AG09319 (cell line): ENCODE data around the gene C19orf44.

Experiments used
- DNase-seq: peaks from one replicate; pipeline ENCODE4 v3.0.0-alpha.2; 2010; ENCODE audit warnings: low read depth; ENCODE audit errors: extremely low read depth
- TF ChIP-seq, protein P1 (sequence below): IDR thresholded peaks from 2 replicates; pipeline ENCODE4 v1.5.1; 2011; ENCODE audit warnings: low read depth, mild to moderate bottlenecking, inconsistent platforms, low read length, moderate library complexity

The C19orf44 gene

DNA sequence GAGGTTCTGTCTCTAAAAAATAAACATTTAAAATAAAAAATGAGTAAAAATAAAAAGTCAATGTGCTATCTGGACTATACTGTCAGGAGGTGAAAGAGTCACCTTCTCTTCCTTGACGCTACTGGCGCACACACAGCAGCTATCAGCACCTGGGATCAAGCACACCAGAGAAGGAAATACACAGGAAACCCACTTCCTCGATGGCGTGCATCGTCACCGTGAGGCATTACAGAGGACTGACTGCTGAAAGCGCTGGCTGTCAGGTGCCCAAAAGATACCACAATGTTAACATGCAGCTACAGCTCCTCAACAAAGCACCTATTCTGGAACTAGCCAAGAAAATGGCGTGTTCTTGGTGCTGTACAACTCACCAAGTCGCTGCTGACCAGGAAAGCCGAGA is 70.0 kb downstream of the C19orf44 start:
- TF ChIP-seq, protein P1, sequence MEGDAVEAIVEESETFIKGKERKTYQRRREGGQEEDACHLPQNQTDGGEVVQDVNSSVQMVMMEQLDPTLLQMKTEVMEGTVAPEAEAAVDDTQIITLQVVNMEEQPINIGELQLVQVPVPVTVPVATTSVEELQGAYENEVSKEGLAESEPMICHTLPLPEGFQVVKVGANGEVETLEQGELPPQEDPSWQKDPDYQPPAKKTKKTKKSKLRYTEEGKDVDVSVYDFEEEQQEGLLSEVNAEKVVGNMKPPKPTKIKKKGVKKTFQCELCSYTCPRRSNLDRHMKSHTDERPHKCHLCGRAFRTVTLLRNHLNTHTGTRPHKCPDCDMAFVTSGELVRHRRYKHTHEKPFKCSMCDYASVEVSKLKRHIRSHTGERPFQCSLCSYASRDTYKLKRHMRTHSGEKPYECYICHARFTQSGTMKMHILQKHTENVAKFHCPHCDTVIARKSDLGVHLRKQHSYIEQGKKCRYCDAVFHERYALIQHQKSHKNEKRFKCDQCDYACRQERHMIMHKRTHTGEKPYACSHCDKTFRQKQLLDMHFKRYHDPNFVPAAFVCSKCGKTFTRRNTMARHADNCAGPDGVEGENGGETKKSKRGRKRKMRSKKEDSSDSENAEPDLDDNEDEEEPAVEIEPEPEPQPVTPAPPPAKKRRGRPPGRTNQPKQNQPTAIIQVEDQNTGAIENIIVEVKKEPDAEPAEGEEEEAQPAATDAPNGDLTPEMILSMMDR, result no peak
- DNase-seq, result no peak

- TF ChIP-seq, protein P1, result no peak
- DNase-seq, result no peak
Observed at GRCh38 chr19:16566702-16567101, 70.5 kb downstream of the C19orf44 start.

DNA sequence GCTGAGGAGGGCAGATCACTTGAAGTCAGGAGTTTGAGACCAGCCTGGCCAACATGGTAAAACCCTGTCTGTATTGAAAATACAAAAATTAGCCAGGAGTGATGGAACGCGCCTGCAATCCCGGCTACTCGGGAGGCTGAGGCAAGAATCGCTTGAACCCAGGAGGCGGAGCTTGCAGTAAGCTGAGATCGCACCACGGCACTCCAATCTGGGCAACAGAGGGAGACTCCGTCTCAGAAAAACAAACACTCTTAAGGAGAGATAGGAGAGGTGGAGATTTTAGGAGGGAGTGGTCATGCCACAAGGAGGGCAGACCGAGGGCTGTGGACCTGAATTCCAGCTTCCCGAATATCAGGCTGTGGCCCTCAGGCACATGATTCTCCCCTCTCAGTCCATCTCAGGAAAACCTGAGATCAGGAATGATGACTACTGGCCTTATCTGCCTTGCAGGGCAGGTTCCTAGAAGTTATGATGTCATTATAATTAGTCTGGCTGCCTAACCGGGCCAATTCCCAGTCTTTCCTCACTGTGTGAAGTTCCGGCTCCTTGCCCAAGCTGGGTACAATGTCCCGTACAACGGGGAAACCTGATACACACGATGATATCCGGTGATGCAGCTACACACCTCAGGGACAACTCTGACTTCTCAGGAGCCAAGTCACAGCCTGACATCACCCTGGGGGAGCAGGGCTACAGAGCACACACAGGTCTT is 73.6 kb downstream of the C19orf44 start:
- TF ChIP-seq, protein P1, result no peak
- no peak for DNase-seq
